Inflammatory macrophage treated with lipopolysaccharide for 4 hours (primary cell): ENCODE results near the gene JADE2.
"Not testable (repeated sequence)": the region's sequence is repeated elsewhere in the genome, so short reads cannot be mapped to it uniquely, and the experiment has no call there.

Experiments
- DNase-seq: peaks from one replicate; pipeline ENCODE4 v3.0.0-alpha.2; 2020

The JADE2 gene

DNA sequence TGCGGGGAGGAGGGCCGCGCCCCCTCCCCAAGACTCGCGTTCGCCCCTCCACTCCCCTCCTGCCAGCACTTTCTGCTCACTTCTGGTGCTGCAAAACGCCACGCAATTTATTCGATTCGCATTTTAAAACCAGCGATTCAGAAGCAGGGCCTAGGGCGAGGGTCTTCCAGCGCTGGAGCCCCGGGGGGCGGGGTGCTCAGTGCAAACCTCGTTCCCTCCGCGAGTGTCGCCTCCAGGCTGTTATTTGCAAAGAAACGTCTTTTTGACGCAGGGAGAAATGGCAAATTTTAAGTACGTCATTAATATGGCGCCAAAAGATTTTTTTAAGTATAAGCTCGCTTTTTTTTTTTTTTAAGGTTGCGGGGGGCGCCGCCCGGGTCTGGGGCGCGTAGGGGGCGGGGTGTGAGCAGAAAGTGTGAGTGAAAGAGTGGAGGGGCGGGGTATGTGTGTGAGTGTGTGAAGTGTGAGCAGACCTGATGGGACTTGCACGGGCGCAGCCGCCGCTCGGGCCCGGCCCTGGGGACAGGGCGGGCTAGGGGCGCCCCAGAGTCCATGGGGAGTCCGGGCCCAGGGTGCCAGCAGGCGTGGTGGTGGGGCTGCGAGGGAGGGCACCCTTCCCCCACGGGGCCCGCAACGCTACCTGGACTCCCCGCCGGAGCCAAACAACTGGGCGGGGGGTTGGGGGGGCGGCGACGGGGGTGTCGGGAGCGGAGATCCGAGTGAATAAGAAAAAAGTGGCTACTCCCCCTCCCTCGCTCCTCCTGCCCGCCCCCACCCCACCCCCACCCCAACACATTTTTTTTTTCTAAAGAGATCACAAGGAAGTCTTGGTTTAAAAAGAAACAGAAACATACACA is at the start of gene JADE2:
TSS of gene JADE2 (plus strand) at position 845 of the 857 bp plus-strand sequence. CDS start 10,188 bp downstream, outside the sequence.
- DNase-seq: peak; percentile 64

DNA sequence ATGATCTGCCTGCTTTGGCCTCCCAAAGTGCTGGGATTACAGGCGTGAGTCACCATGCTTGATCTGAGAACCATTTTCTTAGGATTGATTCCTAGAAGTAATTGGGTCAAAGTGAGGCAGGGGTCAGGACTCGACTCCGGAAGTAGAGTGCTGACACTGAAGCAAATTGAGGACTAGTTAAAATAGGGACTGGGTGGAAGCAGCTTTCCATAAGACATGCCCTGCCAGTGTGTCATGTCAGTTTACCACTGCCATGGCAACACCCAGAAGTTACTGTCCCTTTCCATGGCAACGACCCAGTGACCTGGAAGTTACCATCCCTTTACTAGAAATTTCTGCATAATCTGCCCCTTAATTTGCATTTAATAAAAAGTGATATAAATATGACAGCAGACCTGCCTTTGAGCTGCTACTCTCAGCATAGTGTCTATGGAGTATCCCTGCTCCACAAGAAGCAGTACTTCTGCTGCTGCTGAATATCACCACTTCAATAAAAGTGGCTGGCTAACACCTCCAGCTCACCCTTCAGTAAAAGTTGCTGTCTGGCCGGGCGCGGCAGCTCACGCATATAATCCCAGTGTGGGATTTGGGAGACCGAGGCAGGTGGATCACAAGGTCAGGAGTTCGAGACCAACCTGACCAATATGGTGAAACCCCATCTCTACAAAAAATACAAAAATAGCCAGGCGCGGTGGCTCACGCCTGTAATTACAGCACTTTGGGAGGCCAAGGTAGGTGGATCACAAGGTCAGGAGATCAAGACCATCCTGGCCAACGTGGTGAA is 47.8 kb upstream of the JADE2 start:
- DNase-seq: peak; percentile 6

DNA sequence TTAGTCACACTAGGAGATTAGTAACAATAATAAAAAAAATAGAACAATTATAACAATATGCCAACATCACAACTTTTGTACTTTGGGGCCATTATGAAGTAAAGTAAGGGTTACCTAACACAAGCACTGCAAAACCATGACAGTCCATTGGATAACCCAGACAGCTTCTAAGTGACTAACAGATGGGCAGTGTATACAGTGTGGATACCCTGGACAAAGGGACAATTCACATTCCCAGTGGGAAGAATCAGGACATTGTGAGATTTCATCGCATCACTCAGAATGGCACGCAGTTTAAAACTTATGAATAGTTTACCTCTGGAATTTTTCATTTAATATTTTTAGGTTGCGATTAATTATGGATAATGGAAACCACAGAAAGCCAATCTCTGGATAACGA is 45.6 kb upstream of the JADE2 start:
- DNase-seq: no peak

GRCh38 chr5:134489227-134489944 is 36.1 kb upstream of the JADE2 start:
- DNase-seq: no peak

- no peak for DNase-seq
Measured at GRCh38 chr5:134490255-134490924, 35.1 kb upstream of the JADE2 start.

- DNase-seq: no peak
Measured at GRCh38 chr5:134490925-134491271, 34.6 kb upstream of the JADE2 start.

- no peak for DNase-seq
Measured at GRCh38 chr5:134491841-134492442, 33.5 kb upstream of the JADE2 start.

DNA sequence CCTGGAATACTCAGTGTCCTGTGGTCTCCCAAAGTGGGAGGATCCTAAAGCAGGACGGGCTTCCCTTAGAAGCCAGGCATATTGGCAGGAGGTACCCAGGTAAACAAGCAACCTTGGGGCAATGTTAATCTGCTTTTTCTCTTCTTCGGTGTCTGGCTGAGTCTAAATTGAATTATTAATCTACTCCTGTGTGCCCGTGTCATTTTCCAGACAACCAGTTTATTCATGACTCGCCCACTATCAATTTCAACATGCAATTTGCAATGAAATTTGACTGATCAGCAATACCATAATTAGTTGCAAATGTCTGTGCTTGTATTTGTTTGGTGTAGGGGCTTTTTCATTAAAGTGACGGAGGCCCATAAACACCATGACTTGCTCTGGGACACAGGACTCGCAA is 32.9 kb upstream of the JADE2 start:
- no peak for DNase-seq

GRCh38 chr5:134493461-134494055 is 31.9 kb upstream of the JADE2 start:
- peak; percentile 6 for DNase-seq

DNA sequence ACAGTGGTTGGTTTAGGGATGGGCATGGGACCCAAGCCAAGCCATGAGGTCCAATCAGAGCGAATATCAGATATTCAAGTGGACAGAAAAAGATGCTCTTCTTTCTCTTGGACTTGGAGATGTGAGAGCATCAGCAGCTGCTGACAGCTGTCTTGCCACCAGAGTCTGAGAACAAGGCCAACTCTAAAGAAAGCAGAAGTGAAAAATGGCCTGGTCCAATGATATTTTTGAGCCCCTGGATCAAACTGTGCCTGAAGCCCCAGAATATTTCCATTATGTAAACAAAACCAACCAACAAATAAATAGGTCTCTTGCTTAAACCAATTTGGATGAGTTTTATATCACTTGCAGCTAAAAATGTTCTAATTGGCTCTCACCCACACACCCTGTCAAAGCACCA is 30.7 kb upstream of the JADE2 start:
- DNase-seq: no peak

- DNase-seq: not testable (repeated sequence)
Measured at GRCh38 chr5:134499905-134500304, 25.6 kb upstream of the JADE2 start.

- no peak for DNase-seq
Measured at GRCh38 chr5:134500699-134501430, 24.6 kb upstream of the JADE2 start.

DNA sequence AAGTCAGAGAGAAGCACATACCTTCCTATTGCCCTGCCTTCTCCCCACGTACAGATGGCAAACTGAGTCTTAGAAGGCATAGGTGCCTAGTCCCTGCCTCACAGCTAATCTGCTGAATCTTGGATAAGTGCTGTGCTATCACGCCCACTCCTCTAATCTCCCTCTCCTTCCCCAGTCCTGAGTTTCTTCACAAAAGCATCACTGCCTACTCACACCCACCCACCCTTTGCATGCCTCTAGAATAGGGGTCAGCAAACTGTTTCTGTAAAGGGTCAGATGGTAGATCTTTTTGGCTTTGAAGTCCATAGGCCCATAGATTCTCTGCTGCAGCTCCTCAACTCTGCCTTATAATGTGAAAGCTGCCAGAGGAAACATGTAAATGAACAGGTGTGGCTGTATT is 23.2 kb upstream of the JADE2 start:
- no peak for DNase-seq

GRCh38 chr5:134503088-134503936 is 22.2 kb upstream of the JADE2 start:
- peak; percentile 13 for DNase-seq

DNA sequence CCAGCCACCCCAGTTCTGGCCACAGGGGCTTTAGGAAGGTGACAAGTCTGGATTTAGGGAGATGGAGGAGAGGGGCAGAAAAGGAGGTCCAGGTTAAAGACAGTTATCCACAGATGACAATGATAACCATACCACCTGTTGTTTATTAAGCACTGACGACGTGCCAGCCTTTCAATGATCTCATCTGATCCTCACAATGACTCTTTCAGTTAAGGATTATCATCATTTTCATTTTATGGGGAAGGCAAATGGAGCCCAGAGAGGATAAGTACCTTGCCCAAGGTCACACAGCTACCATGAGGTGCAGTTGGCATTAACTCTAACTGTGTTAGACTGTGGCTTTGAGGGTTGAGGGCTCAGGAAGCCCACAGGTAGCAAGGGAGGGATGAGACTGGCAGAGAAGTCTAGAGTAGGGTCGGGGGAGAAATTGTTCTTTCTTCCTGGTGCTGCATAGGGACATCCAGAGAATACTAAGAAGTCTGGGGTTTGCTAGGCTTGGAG is 21.5 kb upstream of the JADE2 start:
- DNase-seq: no peak

- DNase-seq: no peak
Measured at GRCh38 chr5:134504629-134505300, 20.7 kb upstream of the JADE2 start.

DNA sequence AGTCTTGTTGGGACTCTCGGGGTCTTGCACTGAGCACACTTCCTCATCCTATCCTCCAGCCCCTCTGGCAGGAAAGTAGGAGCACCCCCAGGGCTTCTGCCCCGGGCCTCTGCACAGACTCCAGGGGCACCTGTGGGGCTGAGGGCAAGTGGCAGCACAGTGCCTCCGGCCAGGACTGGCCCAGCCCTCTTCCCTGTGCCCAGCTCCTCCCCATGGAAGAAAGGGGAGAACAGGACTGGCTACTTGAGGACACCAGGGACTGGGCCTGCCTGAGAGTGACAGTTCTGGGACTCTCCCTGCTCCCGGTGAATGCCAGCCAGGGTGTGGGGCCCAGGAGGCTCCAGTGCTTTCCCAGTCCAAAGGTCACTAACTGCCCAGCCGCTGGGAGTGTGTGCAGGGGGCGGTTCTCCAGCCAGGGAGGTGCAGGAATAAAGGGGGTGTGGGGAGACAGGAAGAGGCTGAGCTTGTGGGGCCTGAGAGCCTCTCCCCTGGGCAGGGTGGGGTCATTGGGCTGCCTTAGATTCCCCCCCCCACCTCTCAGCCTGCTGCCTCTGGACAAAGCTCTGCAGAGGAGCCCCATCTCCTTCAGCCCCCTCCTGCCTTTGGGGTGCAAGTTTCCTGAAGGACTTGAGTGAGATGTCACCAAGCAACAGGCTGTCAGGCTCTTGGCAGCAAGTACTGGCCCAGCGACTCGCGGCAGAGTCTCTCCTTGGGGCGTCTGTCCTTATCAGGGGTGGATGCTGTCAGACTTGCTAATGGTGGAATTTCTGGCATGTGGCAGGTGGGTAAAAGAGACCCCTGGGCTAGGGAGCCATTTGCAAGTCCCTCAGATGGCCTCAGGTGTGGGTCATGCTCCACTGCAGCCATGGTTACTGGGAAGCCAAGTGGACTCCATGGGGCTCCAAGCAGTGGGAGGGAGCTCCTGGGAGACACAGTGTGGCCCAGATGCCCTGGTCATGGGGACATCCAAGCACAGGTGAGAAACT is 19.1 kb upstream of the JADE2 start:
- DNase-seq: no peak

DNA sequence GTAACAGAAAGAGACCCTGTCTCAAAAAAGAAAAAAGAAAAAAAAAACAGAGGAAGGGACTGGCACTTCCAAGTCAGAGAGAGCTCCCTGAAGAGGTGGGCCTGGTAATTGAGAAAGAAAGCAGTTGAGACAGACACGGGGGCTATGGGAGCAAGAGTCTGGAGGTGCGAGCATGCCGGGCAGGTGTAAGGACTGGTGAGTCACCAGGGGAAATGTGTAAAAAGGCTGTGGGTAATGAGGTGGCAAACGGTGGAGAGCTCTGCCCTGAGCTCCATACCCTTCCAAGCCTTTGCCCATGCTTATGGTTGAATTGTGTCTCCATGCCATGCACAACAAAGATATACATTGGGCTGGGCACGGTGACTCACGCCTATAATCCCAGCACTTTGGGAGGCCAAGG is 18.0 kb upstream of the JADE2 start:
- no peak for DNase-seq
